ENCODE results near the gene INTS15.

- TF ChIP-seq, protein P1, sequence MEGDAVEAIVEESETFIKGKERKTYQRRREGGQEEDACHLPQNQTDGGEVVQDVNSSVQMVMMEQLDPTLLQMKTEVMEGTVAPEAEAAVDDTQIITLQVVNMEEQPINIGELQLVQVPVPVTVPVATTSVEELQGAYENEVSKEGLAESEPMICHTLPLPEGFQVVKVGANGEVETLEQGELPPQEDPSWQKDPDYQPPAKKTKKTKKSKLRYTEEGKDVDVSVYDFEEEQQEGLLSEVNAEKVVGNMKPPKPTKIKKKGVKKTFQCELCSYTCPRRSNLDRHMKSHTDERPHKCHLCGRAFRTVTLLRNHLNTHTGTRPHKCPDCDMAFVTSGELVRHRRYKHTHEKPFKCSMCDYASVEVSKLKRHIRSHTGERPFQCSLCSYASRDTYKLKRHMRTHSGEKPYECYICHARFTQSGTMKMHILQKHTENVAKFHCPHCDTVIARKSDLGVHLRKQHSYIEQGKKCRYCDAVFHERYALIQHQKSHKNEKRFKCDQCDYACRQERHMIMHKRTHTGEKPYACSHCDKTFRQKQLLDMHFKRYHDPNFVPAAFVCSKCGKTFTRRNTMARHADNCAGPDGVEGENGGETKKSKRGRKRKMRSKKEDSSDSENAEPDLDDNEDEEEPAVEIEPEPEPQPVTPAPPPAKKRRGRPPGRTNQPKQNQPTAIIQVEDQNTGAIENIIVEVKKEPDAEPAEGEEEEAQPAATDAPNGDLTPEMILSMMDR (IDR thresholded peaks at IDR 0.05; ENCODE audit: poor library complexity, severe bottlenecking), result no peak
- TF ChIP-seq EZH2 (IDR thresholded peaks at IDR 0.05; ENCODE audit: borderline replicate concordance, insufficient read depth, low read length, poor library complexity, severe bottlenecking) (no peak), EP300 (conservative IDR thresholded peaks at IDR 0.05; ENCODE audit: poor library complexity, severe bottlenecking) (no peak), RAD21 (conservative IDR thresholded peaks at IDR 0.05) (no peak), POLR2AphosphoS5 (IDR thresholded peaks at IDR 0.05) (no peak), SMC3 (conservative IDR thresholded peaks at IDR 0.05; ENCODE audit: poor library complexity) (no peak)
- TF ChIP-seq, protein P2, sequence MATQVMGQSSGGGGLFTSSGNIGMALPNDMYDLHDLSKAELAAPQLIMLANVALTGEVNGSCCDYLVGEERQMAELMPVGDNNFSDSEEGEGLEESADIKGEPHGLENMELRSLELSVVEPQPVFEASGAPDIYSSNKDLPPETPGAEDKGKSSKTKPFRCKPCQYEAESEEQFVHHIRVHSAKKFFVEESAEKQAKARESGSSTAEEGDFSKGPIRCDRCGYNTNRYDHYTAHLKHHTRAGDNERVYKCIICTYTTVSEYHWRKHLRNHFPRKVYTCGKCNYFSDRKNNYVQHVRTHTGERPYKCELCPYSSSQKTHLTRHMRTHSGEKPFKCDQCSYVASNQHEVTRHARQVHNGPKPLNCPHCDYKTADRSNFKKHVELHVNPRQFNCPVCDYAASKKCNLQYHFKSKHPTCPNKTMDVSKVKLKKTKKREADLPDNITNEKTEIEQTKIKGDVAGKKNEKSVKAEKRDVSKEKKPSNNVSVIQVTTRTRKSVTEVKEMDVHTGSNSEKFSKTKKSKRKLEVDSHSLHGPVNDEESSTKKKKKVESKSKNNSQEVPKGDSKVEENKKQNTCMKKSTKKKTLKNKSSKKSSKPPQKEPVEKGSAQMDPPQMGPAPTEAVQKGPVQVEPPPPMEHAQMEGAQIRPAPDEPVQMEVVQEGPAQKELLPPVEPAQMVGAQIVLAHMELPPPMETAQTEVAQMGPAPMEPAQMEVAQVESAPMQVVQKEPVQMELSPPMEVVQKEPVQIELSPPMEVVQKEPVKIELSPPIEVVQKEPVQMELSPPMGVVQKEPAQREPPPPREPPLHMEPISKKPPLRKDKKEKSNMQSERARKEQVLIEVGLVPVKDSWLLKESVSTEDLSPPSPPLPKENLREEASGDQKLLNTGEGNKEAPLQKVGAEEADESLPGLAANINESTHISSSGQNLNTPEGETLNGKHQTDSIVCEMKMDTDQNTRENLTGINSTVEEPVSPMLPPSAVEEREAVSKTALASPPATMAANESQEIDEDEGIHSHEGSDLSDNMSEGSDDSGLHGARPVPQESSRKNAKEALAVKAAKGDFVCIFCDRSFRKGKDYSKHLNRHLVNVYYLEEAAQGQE (IDR thresholded peaks at IDR 0.05; ENCODE audit: borderline replicate concordance), result no peak
Measured at GRCh38 chr7:6640246-6640721, 50.5 kb downstream of the INTS15 start.
